OCI-LY7 (cell line): Measurements from ENCODE around the gene NUDCD3.

Source experiments
- EZH2phosphoT487 ChIP-seq: fragments of 200-600 bp; sonication (generic); IDR thresholded peaks from 2 replicates; pipeline ENCODE4 v1.6.1; 2018; ENCODE audit warnings: low read depth, borderline replicate concordance, mild to moderate bottlenecking, mixed run types, antibody characterized with exemption, low read length, moderate library complexity, mixed read lengths
- TF ChIP-seq, protein P1 (sequence below): fragments of 200-600 bp; sonication (generic); conservative IDR thresholded peaks from 2 replicates; pipeline ENCODE4 v1.5.1; 2014; ENCODE audit warnings: mild to moderate bottlenecking, antibody characterized with exemption, low read length, moderate library complexity, mixed read lengths

DNA sequence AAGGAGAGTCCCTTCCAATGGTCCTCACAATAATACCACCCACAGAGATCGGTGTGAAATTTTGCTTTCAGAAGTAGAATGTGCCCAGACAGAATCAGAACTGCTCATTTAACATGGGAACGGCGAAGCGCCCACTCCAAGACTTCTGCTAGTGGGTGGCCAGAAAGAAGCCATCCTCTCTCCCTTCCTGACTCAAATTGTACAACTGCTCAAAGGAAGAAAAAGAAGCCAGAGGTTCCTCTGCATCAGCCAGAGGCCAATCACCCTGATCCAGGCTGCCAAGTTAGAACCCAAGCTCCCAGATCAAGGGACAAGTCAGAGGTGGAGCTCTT is 23.3 kb downstream of the NUDCD3 start:
- TF ChIP-seq, protein P1, sequence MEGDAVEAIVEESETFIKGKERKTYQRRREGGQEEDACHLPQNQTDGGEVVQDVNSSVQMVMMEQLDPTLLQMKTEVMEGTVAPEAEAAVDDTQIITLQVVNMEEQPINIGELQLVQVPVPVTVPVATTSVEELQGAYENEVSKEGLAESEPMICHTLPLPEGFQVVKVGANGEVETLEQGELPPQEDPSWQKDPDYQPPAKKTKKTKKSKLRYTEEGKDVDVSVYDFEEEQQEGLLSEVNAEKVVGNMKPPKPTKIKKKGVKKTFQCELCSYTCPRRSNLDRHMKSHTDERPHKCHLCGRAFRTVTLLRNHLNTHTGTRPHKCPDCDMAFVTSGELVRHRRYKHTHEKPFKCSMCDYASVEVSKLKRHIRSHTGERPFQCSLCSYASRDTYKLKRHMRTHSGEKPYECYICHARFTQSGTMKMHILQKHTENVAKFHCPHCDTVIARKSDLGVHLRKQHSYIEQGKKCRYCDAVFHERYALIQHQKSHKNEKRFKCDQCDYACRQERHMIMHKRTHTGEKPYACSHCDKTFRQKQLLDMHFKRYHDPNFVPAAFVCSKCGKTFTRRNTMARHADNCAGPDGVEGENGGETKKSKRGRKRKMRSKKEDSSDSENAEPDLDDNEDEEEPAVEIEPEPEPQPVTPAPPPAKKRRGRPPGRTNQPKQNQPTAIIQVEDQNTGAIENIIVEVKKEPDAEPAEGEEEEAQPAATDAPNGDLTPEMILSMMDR, result no peak
- no peak for TF ChIP-seq EZH2phosphoT487
